ENCODE data around the gene SUGP2.

Gene SUGP2

DNA sequence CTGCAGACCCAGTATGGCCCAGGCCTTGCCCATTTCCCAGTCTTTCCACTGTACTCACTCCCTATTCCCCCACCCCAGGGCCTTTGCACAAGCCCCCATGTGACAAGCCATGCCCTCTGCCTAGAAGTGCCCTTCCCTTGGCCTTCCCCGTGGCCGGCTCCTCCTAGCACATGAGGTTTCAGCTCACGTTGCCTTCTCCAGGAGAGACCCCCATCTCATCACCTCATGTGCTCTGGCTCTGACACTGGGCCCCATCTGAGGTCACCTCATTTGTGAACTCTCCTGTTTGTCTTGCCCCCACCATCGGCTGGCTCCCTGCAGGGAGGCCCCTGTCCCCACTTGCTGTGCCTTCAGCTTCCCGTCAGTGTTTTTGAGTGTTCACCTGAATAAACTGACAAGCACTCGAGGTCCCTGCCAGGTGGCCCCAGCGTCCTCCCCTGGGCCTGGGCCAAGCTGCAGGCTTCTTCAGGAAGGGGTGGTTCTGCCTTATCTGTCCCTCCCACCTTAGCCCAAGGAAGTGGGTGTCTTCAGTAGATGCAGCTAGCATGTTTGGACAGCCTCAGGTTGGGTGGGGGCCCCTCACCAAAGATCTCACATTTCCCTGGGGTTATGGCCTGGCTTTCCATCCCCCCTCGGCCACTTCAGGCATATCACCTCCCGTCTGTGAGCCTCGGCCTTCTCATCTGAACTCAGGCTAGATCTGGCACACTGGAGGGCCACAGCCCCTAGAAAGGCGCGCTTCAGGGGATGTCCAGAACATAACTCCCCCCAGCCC is 26.7 kb upstream of the SUGP2 start:
- DNase-seq (ENCODE audit: low spot score) (no peak), FAIRE-seq (no peak)

DNA sequence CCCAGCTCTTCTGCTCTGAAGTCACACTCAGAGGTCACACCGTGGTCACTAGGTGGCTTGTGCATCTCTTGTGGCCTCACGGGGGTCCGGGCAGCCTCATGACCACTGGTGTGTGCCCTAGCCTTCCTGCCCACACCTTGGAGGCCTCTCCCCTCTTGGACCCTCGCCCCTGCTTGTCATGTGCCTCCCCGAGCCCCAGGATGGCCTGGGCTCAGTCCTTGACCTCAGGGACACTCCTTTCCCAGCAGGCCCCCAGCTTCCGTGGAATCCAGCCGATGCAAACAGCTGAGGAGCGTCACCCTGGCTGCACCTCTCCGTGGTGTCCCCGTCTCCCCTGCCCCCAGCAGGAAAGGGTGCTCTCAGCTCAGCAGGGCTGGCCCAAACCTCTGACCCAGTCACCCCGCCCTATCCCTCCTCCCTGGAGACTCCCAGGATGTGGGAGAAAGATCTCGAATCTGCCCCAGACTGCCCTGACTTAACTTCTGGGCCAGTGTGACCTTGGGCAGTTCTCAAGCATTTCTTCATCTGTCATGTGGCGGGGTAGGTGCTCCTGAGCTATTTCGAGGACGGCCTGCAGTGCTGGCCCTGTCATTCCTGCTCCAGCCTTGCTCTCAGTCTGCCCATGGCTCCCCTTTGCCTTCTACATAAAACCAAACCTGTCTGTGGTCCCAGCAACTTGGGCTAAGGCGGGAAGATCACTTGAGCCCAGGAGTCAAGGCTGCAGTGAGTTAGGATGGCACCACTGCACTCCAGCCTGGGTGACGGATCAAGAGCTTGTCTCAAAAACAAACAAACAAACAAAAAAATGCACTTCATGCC is 25.9 kb upstream of the SUGP2 start:
- DNase-seq (ENCODE audit: low spot score) (no peak), FAIRE-seq (no peak)

DNA sequence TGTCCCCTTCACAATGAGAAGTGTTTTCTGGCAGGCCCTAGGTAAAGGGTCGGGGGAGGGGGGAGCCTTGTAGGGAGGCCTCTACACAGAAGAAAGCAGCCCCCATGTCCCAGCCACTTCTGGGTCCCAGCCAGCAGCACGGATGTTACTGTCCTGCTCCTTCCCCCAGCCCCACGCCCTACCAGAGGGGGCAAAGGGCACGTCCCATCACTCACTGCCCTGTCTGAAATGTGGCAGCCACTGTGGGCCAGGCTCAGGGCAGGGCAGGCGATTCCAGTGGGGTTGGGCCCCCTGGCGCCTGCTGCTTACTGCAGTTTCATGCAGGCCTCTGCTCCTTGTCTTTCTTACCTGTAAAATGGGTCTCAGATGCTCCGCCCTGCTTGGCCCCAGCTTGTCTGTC is 24.4 kb upstream of the SUGP2 start:
- no peak for DNase-seq (ENCODE audit: low spot score)
- no peak for FAIRE-seq

DNA sequence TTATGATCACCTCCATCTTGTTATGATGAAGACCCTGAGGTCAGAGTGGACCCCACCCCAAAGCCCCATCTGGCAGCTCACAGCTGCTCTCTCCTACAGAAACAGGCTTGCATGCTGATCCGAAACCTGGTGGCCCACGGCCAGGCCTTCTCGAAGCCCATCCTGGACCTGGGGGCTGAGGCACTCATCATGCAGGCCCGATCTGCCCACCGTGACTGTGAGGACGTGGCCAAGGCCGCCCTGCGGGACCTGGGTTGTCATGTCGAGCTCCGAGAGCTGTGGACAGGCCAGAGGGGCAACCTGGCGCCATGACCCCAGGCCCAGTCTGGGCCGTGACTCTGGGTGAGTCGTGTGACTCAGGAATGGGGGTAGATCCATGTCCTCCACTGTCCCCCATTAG is 24.0 kb upstream of the SUGP2 start:
- FAIRE-seq (no peak), DNase-seq (ENCODE audit: low spot score) (no peak)

DNA sequence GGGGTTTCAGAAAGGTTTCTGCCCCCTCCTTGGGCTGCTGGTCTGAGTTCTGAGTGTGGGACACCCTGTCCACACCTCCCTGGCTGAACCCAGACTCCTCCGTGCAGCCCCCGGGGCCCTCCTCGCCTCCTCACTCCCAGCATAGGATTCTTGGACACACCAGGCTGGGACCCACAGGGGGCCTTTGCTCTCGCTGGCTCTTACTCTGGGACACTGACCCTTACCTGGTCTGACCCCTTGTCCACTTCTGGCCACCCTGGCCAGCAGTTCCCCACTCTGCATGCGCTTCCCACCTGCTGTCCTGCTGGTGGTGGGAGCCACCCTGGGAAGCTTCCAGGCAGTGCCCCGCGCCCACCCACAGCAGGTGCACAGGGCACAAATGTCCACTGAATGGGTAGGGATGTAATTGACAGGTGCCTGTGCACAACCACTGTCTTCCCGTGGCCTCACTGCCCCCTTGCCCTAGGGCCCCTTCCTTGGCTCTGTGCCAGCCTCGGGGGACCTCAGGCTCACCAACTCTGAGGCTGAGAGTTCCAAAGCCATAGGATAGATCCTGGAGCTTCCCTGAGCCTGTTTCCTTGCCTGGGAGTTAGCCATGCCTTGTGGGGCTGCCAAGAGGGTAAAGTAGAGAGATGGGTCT is 23.4 kb upstream of the SUGP2 start:
- FAIRE-seq, result no peak
- no peak for DNase-seq (ENCODE audit: low spot score)

DNA sequence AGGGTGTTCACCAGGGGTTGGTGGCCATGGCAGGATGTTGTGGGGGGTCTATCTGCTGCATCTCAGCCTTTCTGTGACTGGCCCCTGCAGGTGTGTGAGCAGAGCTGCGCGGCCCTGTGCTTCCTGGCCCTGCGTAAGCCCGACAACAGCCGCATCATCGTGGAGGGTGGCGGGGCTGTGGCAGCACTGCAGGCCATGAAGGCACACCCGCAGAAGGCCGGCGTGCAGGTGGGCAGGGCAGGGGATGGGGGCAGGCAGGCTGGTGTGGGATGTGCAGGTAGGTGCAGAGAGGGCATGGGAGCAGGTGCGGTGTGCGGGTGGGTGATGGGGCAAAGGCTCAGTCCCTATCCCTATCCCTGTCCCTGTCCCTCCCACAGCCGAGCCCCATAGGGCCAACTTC is 22.4 kb upstream of the SUGP2 start:
- DNase-seq (ENCODE audit: low spot score), result no peak
- no peak for FAIRE-seq

DNA sequence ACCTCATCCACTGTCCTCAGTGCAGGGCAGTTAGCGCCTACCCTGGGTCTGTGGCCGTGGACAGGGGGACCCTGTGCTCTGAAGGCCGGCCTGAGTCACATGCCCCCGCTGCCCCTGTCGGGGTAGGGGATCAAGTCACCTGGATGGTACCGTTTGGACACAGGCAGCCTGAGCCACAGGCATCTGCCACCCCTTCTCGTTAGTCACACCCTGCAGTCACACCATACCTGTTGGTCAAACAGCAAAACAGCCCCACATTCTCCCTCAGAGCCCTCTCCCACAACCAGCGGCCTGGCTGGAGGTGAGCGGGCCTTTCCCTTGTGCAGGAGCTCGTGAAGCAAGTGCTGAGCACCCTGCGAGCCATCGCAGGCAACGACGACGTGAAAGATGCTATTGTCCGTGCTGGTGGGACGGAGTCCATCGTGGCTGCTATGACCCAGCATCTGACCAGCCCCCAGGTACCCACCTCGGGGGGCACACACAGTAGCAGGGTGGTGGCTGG is 21.7 kb upstream of the SUGP2 start:
- FAIRE-seq, result no peak

DNA sequence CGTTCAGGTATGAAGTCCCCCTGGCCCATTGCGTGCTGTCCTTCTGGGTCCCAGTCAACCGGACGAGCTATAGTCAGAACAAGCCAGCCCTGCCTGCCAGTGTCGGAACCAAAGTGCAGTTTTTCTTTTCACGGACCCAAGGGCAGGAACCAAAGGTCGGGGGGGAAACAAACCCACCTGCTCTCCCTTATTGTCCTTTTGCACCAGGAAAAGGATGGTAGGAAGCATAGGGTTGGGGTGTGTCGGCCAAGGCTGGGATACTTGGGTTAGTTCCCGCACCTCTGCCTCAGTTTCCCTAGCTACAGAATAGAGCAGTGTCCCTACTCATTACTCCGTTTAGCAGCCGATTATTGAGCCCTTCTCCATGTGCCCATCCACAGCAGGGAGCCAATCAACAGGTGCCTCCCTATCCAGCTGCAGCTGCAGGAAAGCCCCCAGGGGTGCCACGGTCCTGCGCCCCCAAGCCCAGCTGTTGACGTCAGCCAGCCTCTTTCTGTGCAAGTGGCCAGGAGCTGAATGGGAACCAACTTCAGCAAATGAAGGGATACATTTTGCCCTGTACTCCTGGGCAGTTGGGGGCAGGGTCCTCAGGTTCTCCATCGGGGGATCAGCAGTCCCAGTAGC is 21.1 kb upstream of the SUGP2 start:
- DNase-seq (ENCODE audit: low spot score) (no peak), FAIRE-seq (no peak)

More for the DNA sequence above, 21.7 kb upstream of the SUGP2 start:
- no peak for DNase-seq (ENCODE audit: low spot score)

DNA sequence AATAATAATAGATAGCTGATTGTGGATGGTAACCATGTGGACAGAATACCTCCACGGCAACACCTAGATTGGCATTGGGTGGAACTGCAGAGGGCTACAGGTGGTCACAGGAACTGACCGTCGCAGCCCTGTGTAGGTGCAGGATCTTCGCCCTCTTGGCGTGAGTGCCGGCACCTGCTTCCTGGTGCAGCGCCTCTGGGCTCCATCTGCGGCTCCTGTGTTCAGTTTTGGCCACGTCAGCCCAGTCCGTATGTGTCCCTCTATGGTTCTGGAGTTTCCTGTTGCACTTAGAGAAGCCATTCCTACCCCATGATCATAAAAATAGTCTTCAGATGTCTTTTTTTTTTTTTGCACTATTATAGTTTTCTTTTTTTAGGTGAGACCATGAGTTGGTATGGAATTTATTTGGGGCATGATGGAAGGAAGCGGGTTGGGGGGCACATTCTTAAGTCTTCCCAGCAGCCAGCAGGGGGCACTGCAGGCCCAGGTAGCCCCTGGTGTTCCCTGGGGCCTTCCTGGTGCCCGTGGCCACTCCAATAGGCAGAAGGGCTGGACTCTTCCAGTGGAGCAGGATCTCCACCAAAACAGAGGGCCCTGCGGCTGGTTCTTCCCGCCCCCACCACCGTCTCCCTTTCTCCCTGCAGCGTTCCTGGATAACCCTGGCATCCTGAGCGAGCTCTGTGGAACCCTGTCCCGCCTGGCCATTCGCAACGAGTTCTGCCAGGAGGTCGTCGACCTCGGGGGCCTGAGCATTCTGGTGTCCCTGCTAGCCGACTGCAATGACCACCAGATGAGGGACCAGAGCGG is 20.4 kb upstream of the SUGP2 start:
- DNase-seq (ENCODE audit: low spot score) (peak; percentile 29), FAIRE-seq (no peak)

DNA sequence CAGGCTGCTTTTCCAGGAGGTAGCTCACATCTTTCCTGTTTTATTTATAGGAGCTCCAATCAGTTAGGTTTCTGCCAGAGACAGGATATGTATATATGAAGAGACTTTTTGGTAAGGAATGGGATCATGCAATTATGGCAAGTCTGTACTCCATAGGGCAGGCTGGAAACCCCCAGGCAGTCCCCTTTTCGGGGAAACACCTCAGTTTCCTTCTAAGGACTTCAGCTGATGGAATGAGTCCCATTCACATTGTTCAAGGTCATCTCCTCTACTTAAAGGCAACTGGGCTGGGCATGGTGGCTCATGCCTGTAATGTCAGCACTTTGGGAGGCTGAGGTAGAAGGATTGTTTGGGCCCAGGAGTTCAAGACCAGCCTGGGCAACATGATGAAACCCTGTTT is 19.6 kb upstream of the SUGP2 start:
- no peak for DNase-seq (ENCODE audit: low spot score)
- no peak for FAIRE-seq

DNA sequence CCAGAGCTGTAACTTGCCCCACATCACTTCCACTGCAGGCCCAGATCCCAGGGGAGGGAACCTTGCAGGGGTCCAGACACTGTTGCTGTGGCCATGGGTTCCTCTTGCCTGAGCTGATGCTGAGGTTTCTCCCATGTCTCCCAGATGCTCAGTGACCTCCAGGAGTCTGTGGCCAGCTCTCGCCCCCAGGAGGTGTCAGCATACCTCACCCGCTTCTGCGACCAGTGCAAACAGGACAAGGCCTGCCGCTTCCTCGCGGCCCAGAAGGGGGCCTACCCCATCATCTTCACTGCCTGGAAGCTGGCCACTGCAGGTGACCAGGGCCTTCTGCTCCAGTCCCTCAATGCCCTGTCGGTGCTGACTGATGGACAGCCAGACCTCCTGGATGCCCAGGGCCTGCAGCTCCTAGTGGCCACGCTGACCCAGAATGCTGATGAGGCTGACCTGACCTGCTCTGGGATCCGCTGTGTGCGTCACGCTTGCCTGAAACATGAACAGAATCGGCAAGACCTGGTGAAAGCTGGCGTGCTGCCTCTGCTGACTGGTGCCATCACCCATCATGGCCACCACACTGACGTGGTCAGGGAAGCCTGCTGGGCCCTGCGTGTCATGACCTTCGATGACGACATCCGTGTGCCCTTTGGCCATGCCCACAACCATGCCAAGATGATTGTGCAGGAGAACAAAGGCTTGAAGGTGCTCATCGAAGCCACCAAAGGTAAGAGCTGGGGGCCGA is 18.3 kb upstream of the SUGP2 start:
- FAIRE-seq, result no peak
- DNase-seq (ENCODE audit: low spot score), result no peak

DNA sequence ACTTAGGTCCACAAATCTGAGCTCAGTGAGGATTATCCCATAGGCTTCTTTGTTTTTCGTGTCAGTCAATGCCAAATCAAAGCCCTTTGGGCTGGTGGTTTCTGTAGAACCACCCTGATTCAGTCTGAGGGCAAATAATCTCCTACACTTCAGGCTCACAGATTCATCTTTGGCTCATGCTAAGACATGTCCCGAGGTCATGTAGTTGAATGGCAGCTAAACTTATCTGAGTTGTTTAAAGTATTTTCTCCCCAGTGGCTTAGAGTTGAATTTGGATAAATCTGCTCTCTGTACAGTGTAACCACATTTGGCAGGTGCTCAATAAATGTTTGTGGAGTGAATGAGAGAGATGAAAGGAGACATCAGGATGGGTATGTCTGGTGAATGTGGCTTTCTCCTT is 17.4 kb upstream of the SUGP2 start:
- DNase-seq (ENCODE audit: low spot score), result no peak
- FAIRE-seq, result no peak

DNA sequence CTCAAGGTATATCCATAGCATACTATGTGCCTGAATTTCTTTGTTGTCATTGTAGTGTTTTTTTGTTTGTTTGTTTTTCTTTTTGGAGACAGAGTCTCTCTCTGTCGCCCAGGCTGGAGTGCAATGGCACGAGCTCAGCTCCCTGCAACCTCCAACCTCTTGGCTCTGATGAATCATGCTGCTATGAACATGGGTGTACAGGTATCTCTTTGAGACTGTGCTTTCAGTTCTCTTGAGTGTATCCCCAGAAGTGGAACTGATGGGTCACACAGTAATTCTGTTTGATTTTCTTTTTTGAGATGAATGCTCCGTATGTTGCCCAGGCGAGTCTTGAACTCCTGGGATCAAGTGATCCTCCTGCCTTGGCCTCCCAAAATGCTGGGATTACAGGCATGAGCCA is 16.8 kb upstream of the SUGP2 start:
- no peak for FAIRE-seq
- DNase-seq (ENCODE audit: low spot score), result no peak

DNA sequence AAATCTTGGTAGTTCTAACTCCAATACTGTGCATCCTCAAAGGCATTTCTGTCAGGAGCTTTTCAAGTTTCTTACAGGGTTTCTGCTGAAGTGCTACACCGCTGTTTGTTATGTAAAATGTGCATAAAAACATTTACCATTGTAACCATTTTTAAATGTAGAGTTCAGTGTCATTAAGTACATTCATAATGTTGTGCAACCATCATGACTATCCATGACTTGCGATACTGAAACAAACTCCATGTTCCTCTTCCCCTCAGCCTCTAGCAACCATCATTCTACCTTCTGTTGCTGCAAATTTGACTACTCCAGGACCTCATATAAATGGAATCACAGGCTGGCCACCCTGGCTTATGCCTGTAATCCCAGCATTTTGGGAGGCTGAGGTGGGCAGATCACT is 16.1 kb upstream of the SUGP2 start:
- FAIRE-seq (no peak), DNase-seq (ENCODE audit: low spot score) (no peak)

DNA sequence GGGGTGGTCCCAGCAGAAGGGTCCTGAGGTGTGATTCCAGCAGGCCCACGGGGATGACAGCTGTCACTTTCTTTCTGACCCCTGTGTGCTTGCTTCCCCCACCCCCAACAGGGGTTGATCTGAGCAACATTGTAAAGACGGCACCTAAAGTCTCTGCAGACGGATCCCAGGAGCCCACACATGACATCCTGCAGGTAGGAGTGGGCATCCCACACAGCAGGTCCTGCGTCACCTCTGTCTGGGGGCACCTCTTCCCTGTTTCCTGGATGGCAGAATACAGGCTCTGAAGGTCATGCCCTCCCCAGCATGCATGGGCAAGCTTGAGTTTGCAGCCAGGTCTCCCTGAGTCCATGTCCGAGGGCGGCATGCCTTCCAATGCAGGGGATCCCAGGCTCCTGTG is 10.6 kb upstream of the SUGP2 start:
- DNase-seq (ENCODE audit: low spot score), result no peak
- no peak for FAIRE-seq

DNA sequence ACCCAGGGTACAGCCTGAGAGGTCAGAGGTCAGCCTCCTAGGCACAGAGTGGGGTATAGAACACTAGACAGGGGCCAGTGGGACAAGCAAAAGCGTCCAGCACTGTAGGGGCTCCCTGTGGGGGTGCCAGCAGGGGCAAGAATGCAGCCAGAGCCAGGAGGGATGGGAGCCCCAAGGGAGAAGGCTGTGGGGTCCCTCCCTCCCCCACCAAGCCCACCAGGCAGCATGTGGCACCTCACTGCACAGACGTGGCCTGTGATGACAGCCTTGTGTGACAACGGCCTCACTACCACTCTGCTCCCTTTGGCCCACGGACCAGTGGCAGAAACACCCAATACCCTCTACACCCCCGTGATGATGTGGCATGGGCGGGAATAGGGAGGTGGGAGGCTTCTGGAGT is 10.2 kb upstream of the SUGP2 start:
- FAIRE-seq, result no peak
- DNase-seq (ENCODE audit: low spot score), result no peak

DNA sequence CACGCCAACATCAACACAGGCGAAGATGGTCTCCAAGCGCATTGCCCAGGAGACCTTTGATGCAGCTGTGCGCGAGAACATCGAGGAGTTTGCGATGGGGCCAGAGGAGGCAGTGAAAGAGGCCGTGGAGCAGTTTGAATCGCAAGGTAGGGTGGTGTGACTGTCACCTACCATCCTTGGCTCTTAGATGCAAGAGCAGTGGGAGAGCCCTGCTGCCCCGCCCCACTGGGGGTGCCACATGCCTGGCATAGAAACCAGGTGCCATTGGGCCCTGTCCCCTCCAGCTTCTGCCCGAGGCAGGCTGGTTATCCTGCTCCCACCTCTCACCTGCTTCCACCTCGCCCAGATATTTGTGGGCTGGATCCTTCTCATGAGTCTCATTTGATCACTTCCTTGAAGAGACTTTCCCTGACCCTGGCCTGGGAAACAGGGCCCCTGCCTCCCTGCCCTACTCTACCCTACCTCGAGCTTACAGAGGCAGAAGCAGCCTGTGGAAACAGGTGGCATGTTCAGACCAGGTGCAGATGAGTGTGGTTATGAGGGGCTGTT is 9.5 kb upstream of the SUGP2 start:
- FAIRE-seq (no peak), DNase-seq (ENCODE audit: low spot score) (no peak)

DNA sequence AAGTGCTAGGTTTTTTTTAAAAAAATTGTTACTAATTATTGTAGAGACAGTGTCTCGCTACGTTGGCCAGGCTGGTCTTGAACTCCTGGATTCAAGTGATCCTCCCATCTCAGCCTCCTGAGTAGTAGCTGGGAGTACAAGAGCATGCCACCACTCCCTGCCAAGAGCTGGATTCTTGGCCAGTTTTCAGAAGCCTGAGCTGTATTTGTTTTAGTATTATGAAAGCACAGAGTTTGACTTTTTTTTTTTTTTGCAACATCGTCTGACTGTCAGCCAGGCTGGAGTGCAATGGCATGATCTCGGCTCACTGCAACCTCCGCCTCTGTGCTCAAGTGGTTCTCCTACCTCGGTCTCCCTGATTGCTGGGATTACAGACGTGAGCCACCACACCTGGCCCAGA is 7.1 kb upstream of the SUGP2 start:
- DNase-seq (ENCODE audit: low spot score) (no peak), FAIRE-seq (no peak)

DNA sequence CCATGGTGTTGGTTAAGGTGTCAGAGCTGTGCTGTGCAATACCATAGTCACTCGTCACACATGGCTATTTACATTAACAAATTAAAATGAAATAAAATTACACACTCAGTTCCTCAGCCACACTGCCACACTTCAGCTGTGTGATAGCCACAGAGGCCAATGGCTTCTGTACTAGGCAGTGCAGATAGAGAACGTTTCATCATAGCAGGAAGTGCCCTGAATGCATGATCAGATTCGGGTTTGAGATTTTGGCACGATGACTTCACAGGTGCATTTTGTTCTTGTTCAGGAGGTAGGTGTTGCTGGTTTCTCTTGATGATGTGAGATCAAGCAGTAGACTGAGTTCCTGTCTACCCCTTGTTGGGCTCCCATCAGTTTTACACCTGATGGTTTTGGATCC is 6.6 kb upstream of the SUGP2 start:
- DNase-seq (ENCODE audit: low spot score) (no peak), FAIRE-seq (no peak)

DNA sequence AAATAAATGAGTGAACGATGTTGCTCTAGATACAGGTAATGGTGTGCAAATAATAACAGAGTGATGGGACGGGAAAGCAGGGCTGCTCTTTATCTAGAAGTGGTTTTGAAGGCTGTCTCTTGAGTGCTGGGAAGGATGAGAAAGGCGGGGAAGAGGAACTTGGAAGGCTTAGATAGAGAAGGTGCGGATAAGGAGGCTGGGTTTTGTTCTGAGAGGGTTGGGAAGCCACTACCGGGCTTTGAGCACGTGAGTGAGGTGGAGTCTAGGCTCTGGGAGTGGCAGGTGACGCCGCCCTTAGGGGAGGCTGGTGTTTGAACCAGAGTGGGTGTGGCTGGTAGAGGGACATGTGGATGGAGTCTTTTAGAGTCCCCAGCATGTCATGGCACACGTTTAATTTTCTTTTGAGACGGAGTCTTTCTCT is 897 bp upstream of the SUGP2 start:
- FAIRE-seq, result no peak
- peak; percentile 72 for DNase-seq (ENCODE audit: low spot score)

Measured in urothelium cell line (cell line).